ENCODE measurements around the gene TCF12. TPM values are rescaled to one million over a fixed set of nuclear protein-coding genes. Genes with fewer than 3 reads are reported as not detected.

Gene TCF12
- total RNA-seq, 1 donor from 2014 or later = 123 TPM

GRCh38 chr15:56972016-56972415, 53.6 kb downstream of the TCF12 start:
- Mint-ChIP-seq H3K36me3 (ENCODE audit: low read depth, unreplicated experiment) (no peaks in the 10 kb centered on the region), H3K9me3 (ENCODE audit: unreplicated experiment) (no peaks in the 10 kb centered on the region), H3K4me1 (ENCODE audit: unreplicated experiment) (peaks cover 28% of the 10 kb centered on the region), H3K27me3 (ENCODE audit: unreplicated experiment) (no peaks in the 10 kb centered on the region), H3K27ac (ENCODE audit: unreplicated experiment) (no peak overlapping the region), H3K4me3 (ENCODE audit: unreplicated experiment) (no peak overlapping the region)
- DNase-seq (ENCODE audit: low spot score) = no peak
- no peak for TF ChIP-seq CTCF (IDR thresholded peaks at IDR 0.05; ENCODE audit: unreplicated experiment)

- TF ChIP-seq CTCF (IDR thresholded peaks at IDR 0.05; ENCODE audit: unreplicated experiment) = no peak
- no peaks in the 10 kb centered on the region for H3K9me3 Mint-ChIP-seq (ENCODE audit: unreplicated experiment)
- no peak overlapping the region for H3K4me3 Mint-ChIP-seq (ENCODE audit: unreplicated experiment)
- H3K4me1 Mint-ChIP-seq (ENCODE audit: unreplicated experiment) = peaks cover 32% of the 10 kb centered on the region
- no peak for DNase-seq (ENCODE audit: low spot score)
- no peaks in the 10 kb centered on the region for H3K36me3 Mint-ChIP-seq (ENCODE audit: low read depth, unreplicated experiment)
- H3K27me3 Mint-ChIP-seq (ENCODE audit: unreplicated experiment) = no peaks in the 10 kb centered on the region
- H3K27ac Mint-ChIP-seq (ENCODE audit: unreplicated experiment) = no peak overlapping the region
Observed at GRCh38 chr15:56972426-56972825, 54.0 kb downstream of the TCF12 start.

GRCh38 chr15:56973463-56973862, 55.0 kb downstream of the TCF12 start:
- Mint-ChIP-seq H3K27me3 (ENCODE audit: unreplicated experiment) (no peaks in the 10 kb centered on the region), H3K9me3 (ENCODE audit: unreplicated experiment) (no peaks in the 10 kb centered on the region), H3K36me3 (ENCODE audit: low read depth, unreplicated experiment) (no peaks in the 10 kb centered on the region), H3K4me1 (ENCODE audit: unreplicated experiment) (peaks cover 31% of the 10 kb centered on the region), H3K27ac (ENCODE audit: unreplicated experiment) (no peak overlapping the region), H3K4me3 (ENCODE audit: unreplicated experiment) (no peak overlapping the region)
- DNase-seq (ENCODE audit: low spot score) = no peak
- no peak for TF ChIP-seq CTCF (IDR thresholded peaks at IDR 0.05; ENCODE audit: unreplicated experiment)

- no peaks in the 10 kb centered on the region for H3K27me3 Mint-ChIP-seq (ENCODE audit: unreplicated experiment)
- no peak for DNase-seq (ENCODE audit: low spot score)
- no peak overlapping the region for H3K27ac Mint-ChIP-seq (ENCODE audit: unreplicated experiment)
- H3K4me3 Mint-ChIP-seq (ENCODE audit: unreplicated experiment) = no peak overlapping the region
- TF ChIP-seq CTCF (IDR thresholded peaks at IDR 0.05; ENCODE audit: unreplicated experiment) = no peak
- H3K36me3 Mint-ChIP-seq (ENCODE audit: low read depth, unreplicated experiment) = no peaks in the 10 kb centered on the region
- H3K9me3 Mint-ChIP-seq (ENCODE audit: unreplicated experiment) = no peaks in the 10 kb centered on the region
- H3K4me1 Mint-ChIP-seq (ENCODE audit: unreplicated experiment) = peaks cover 54% of the 10 kb centered on the region
Observed at GRCh38 chr15:56977232-56977631, 58.8 kb downstream of the TCF12 start.

GRCh38 chr15:56978898-56979662, 60.6 kb downstream of the TCF12 start:
- no peaks in the 10 kb centered on the region for H3K9me3 Mint-ChIP-seq (ENCODE audit: unreplicated experiment)
- peaks cover 45% of the 10 kb centered on the region for H3K4me1 Mint-ChIP-seq (ENCODE audit: unreplicated experiment)
- no peak for TF ChIP-seq CTCF (IDR thresholded peaks at IDR 0.05; ENCODE audit: unreplicated experiment)
- peaks cover 3% of the 10 kb centered on the region for H3K27me3 Mint-ChIP-seq (ENCODE audit: unreplicated experiment)
- no peaks in the 10 kb centered on the region for H3K36me3 Mint-ChIP-seq (ENCODE audit: low read depth, unreplicated experiment)
- no peak overlapping the region for H3K27ac Mint-ChIP-seq (ENCODE audit: unreplicated experiment)
- no peak for DNase-seq (ENCODE audit: low spot score)
- H3K4me3 Mint-ChIP-seq (ENCODE audit: unreplicated experiment) = no peak overlapping the region
